Lower leg skin (tissue), 4 donors: ENCODE measurements around the gene ANKS1A. TPM values are rescaled to one million over a fixed set of nuclear protein-coding genes. Genes with fewer than 3 reads are reported as not detected.

Experiments used
- DNase-seq, 2 donors: peaks; one replicate each; pipeline ENCODE4 v3.0.0-alpha.2; 2019; ENCODE audit warnings: low spot score in 2 of 2
- H3K4me3 ChIP-seq: fragments of 200-600 bp; sonication (generic); 2 replicates; pipeline ENCODE4 v1.5.1; 2017; ENCODE audit warnings: mild to moderate bottlenecking, low read depth; ENCODE audit not compliant: poor library complexity, severe bottlenecking
- CTCF ChIP-seq, 3 donors: fragments of 450-650 bp; IDR thresholded peaks; one replicate each; pipeline ENCODE4 v1.5.1; 2016; ENCODE audit warnings: antibody characterized with exemption in 3 of 3, mild to moderate bottlenecking in 3 of 3, moderate library complexity in 2 of 3
- POLR2A ChIP-seq, 2 donors: fragments of 450-650 bp; IDR thresholded peaks; one replicate each; pipeline ENCODE4 v1.6.1; 2016 to 2017; ENCODE audit warnings: antibody characterized with exemption in 2 of 2, mild to moderate bottlenecking in 1 of 2, moderate library complexity in 1 of 2
- WGBS, 2 donors: methylation state at CpG; one replicate each; pipeline ENCODE4 v1.1.5; 2018; 5-methylcytosine and 5-hydroxymethylcytosine counted together
- intact Hi-C: fragments of 100-400 bp; cut with DNase I; formaldehyde crosslinking; loops from one replicate; pipeline ENCODE4 v1.15.0; 2023; ENCODE audit warnings: low total_unique reads
- total RNA-seq, 4 donors: library from RNA; depleted of rRNA; stranded (reverse); fragments of >200 nt; gene quantifications; one replicate each; pipeline ENCODE4 v1.1.0, GENCODE V29; 2016

Gene ANKS1A
- total RNA-seq, 4 donors from 2014 or later = 22.9 to 27.8 (median 25.3) TPM

GRCh38 chr6:34906826-34907225, 17.8 kb downstream of the ANKS1A start:
- WGBS, 2 donors = 93 to 96% methylated on average over 2 of the region's 2 CpGs
- no peak for DNase-seq
- TF ChIP-seq POLR2A (IDR thresholded peaks at IDR 0.05) (no peak), CTCF (IDR thresholded peaks at IDR 0.05) (no peak)
- no peak overlapping the region for H3K4me3 ChIP-seq
- intact Hi-C loops = no loop called here

GRCh38 chr6:34908194-34908593, 19.1 kb downstream of the ANKS1A start:
- H3K4me3 ChIP-seq = no peak overlapping the region
- 88 to 92% methylated on average over 3 of the region's 3 CpGs for WGBS, 2 donors
- no peak for DNase-seq
- no peak for TF ChIP-seq POLR2A (IDR thresholded peaks at IDR 0.05)
- TF ChIP-seq CTCF (IDR thresholded peaks at IDR 0.05) = no peak
- intact Hi-C loops = no loop called here

GRCh38 chr6:34909320-34909883, 20.3 kb downstream of the ANKS1A start:
- 82 to 88% methylated on average over 6 of the region's 6 CpGs for WGBS, 2 donors
- no peak for DNase-seq
- intact Hi-C loops = no loop called here
- TF ChIP-seq CTCF (IDR thresholded peaks at IDR 0.05) (no peak), POLR2A (IDR thresholded peaks at IDR 0.05) (no peak)
- H3K4me3 ChIP-seq = no peak overlapping the region

- intact Hi-C loops = no loop called here
- 94 to 95% methylated on average over 5 of the region's 5 CpGs for WGBS, 2 donors
- no peak for TF ChIP-seq POLR2A (IDR thresholded peaks at IDR 0.05)
- no peak for TF ChIP-seq CTCF (IDR thresholded peaks at IDR 0.05)
These were observed 22.8 kb downstream of the ANKS1A start for GRCh38 chr6:34911822-34912221.

GRCh38 chr6:34912715-34913464, 23.8 kb downstream of the ANKS1A start:
- WGBS, 2 donors = 72 to 73% methylated on average over 3 of the region's 3 CpGs
- TF ChIP-seq POLR2A (IDR thresholded peaks at IDR 0.05) = no peak
- no peak for TF ChIP-seq CTCF (IDR thresholded peaks at IDR 0.05)
- H3K4me3 ChIP-seq = no peak overlapping the region
- no peak for DNase-seq
- intact Hi-C loops = no loop called here

More at GRCh38 chr6:34911822-34912221, 22.8 kb downstream of the ANKS1A start:
- no peak overlapping the region for H3K4me3 ChIP-seq
- DNase-seq = no peak
